Stomach (tissue), 4 donors: ENCODE data around the gene ZMIZ1.

ENCODE experiments used
- EP300 ChIP-seq: sonication (generic); formaldehyde crosslinking; IDR thresholded peaks from one replicate; pipeline ENCODE4 v1.6.1; 2017; ENCODE audit warnings: antibody characterized with exemption
- POLR2A ChIP-seq, 4 donors: fragments of 450-650 bp; IDR thresholded peaks; one replicate each; pipeline ENCODE4 v1.6.1; 2016; ENCODE audit warnings: antibody characterized with exemption in 4 of 4, control low read depth in 2 of 4, mild to moderate bottlenecking in 1 of 4, moderate library complexity in 1 of 4
- POLR2AphosphoS5 ChIP-seq, 3 donors: sonication (generic); formaldehyde crosslinking; IDR thresholded peaks; one replicate each; pipeline ENCODE4 v1.6.1; 2016; ENCODE audit warnings: antibody characterized with exemption in 3 of 3
- TF ChIP-seq, protein P1 (sequence below), 7 experiments: fragments of 450-650 bp in 4 of 7; fragments of 200-600 bp in 3 of 7; sonication (generic) in 3 of 7; IDR thresholded peaks; one replicate each; pipeline ENCODE4 v1.5.1; 2016 to 2019; ENCODE audit warnings: antibody characterized with exemption in 7 of 7, control low read depth in 2 of 7, mild to moderate bottlenecking in 1 of 7

DNA sequence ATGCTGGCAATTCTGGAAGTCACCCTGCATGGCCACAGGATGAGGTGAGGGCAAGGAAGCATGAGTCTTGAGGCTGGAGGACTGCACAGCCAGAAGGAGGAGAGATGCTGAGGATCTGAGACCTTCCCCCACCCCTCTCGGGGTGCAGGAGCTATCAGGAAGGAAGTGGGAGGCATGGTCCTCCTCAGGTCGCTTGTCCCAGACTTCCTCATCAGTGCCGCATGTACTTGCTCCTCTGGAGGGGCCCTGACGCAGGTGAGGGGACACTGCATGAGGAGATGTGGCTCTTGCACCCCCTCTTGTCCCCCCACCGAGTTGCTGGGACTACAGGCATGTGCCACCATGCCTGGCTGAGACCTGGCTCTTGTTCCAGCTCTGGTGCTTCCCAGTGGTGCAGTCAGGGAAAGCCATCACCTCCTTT lies 5.7 kb upstream of the ZMIZ1 start:
- TF ChIP-seq, protein P1, sequence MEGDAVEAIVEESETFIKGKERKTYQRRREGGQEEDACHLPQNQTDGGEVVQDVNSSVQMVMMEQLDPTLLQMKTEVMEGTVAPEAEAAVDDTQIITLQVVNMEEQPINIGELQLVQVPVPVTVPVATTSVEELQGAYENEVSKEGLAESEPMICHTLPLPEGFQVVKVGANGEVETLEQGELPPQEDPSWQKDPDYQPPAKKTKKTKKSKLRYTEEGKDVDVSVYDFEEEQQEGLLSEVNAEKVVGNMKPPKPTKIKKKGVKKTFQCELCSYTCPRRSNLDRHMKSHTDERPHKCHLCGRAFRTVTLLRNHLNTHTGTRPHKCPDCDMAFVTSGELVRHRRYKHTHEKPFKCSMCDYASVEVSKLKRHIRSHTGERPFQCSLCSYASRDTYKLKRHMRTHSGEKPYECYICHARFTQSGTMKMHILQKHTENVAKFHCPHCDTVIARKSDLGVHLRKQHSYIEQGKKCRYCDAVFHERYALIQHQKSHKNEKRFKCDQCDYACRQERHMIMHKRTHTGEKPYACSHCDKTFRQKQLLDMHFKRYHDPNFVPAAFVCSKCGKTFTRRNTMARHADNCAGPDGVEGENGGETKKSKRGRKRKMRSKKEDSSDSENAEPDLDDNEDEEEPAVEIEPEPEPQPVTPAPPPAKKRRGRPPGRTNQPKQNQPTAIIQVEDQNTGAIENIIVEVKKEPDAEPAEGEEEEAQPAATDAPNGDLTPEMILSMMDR (IDR thresholded peaks at IDR 0.05) = no peak
- no peak for TF ChIP-seq EP300
- TF ChIP-seq POLR2A (IDR thresholded peaks at IDR 0.05) = no peak
- no peak for TF ChIP-seq POLR2AphosphoS5 (IDR thresholded peaks at IDR 0.05)
